OCI-LY3 (cell line): ENCODE data around the gene RNF212B.
A peak's percentile ranks its signal among the peaks of the same experiment; 100 is the strongest.

ENCODE experiments used
- H2AFZ ChIP-seq: fragments of 200-600, 300-600 bp; shearing (Covaris generic); 2 replicates; pipeline ENCODE4 v1.6.0; 2014; ENCODE audit warnings: antibody characterized with exemption, low read depth, low read length
- H3K27ac ChIP-seq: fragments of 200-600, 300-600 bp; sonication (generic); 2 replicates; pipeline ENCODE4 v1.5.1; 2014; ENCODE audit warnings: mild to moderate bottlenecking, low read length, moderate library complexity, mixed read lengths
- H3K27me3 ChIP-seq: fragments of 200-600, 300-600 bp; sonication (generic); 2 replicates; pipeline ENCODE4 v1.6.1; 2014; ENCODE audit warnings: low read depth, low read length, mixed read lengths
- H3K36me3 ChIP-seq: fragments of 200-600, 300-600 bp; sonication (generic); replicated peaks from 2 replicates; pipeline ENCODE3; 2014; ENCODE audit warnings: low read depth, low read length, mixed read lengths
- H3K4me1 ChIP-seq: fragments of 300-600, 200-600 bp; sonication (generic); 2 replicates; pipeline ENCODE4 v1.6.1; 2014; ENCODE audit warnings: low read length, mixed read lengths
- H3K4me2 ChIP-seq: fragments of 200-600, 300-600 bp; sonication (generic); 2 replicates; pipeline ENCODE4 v1.6.1; 2014; ENCODE audit warnings: low read length, mixed read lengths
- H3K4me3 ChIP-seq: fragments of 300-600, 200-600 bp; sonication (generic); 2 replicates; pipeline ENCODE4 v1.5.1; 2014; ENCODE audit warnings: antibody characterized with exemption, mild to moderate bottlenecking, low read length, moderate library complexity
- H3K79me2 ChIP-seq: fragments of 300-600, 200-600 bp; shearing (Covaris generic); 2 replicates; pipeline ENCODE4 v1.6.1; 2014; ENCODE audit warnings: mild to moderate bottlenecking, low read length, mixed read lengths
- H3K9ac ChIP-seq: fragments of 300-600, 200-600 bp; shearing (Covaris generic); 2 replicates; pipeline ENCODE4 v1.6.0; 2014; ENCODE audit warnings: mild to moderate bottlenecking, low read length, moderate library complexity
- H3K9me3 ChIP-seq: fragments of 200-600, 300-600 bp; shearing (Covaris generic); 2 replicates; pipeline ENCODE4 v1.6.1; 2014; ENCODE audit warnings: low read length, mixed read lengths; ENCODE audit not compliant: insufficient read depth
- H4K20me1 ChIP-seq: fragments of 200-600, 300-600 bp; sonication (generic); 2 replicates; pipeline ENCODE4 v1.6.1; 2016; ENCODE audit warnings: low read length, mixed read lengths; ENCODE audit not compliant: insufficient read depth
- EZH2phosphoT487 ChIP-seq: fragments of 200-600 bp; shearing (Covaris generic); IDR thresholded peaks from 2 replicates; pipeline ENCODE4 v1.6.1; 2018; ENCODE audit warnings: antibody characterized with exemption, mixed run types, low read depth

RNF212B gene

GRCh38 chr14:23321572-23322547, 84.1 kb downstream of the RNF212B start:
- H3K4me1 ChIP-seq, result peaks cover 19% of the 10 kb centered on the region
- H3K9ac ChIP-seq, result peak overlapping the region; percentile 97
- no peak overlapping the region for H2AFZ ChIP-seq
- no peak for TF ChIP-seq EZH2phosphoT487
- H3K9me3 ChIP-seq, result no peaks in the 10 kb centered on the region
- peak overlapping the region; percentile 60 for H3K27ac ChIP-seq
- peaks cover 9% of the 10 kb centered on the region; the same call in 1 of the 2 replicates for H4K20me1 ChIP-seq
- peaks cover 28% of the 10 kb centered on the region for H3K36me3 ChIP-seq
- peak overlapping the region; percentile 98 for H3K4me3 ChIP-seq
- peaks cover 35% of the 10 kb centered on the region for H3K79me2 ChIP-seq
- no peaks in the 10 kb centered on the region for H3K27me3 ChIP-seq
- H3K4me2 ChIP-seq, result peak overlapping the region; percentile 79
